Endothelial cell of umbilical vein (primary cell): ENCODE results near the gene STRN. TPM values are rescaled to one million over a fixed set of nuclear protein-coding genes. Genes with fewer than 3 reads are reported as not detected.
"Not testable (repeated sequence)": the region's sequence is repeated elsewhere in the genome, so short reads cannot be mapped to it uniquely, and the experiment has no call there.

ENCODE experiments used
- BruUV-seq: library from RNA; stranded (reverse); fragments of 400-500 nt; replicated peaks from 2 replicates; lab custom pipeline; 2021; lab: Mats Ljungman, UMichigan
- CTCF ChIA-PET: fragments of 300-600, 350-600 bp; sonication (Branson Sonifier 250); formaldehyde crosslinking; loops from one replicate; lab custom pipeline; 2021; ENCODE audit warnings: antibody characterized with exemption, inconsistent platforms; lab: Charles Lee
- POLR2A ChIA-PET: fragments of 300-600, 350-600 bp; sonication (Branson Sonifier 250); formaldehyde crosslinking; loops from one replicate; lab custom pipeline; 2021; ENCODE audit warnings: antibody characterized with exemption, inconsistent platforms; lab: Charles Lee
- DNase-seq: peaks from one replicate; pipeline ENCODE4 v3.0.0-alpha.2; 2011; ENCODE audit warnings: low read depth, low spot score
- FAIRE-seq: peaks from 2 replicates; lab custom pipeline; 2011; peaks lifted over from hg19 to GRCh38; lab: Jason Lieb, UNC
- H2AFZ ChIP-seq: 2 replicates; pipeline ENCODE4 v1.6.0; 2012; ENCODE audit warnings: low read depth, low read length, control low read depth, inconsistent platforms
- H3K27ac ChIP-seq: 2 replicates; pipeline ENCODE4 v1.5.1; 2011; ENCODE audit warnings: low read depth, mild to moderate bottlenecking, control low read depth, low read length, moderate library complexity; ENCODE audit not compliant: insufficient read depth
- H3K27me3 ChIP-seq, 2 experiments: 2 replicates each; pipeline versions ENCODE4 v1.6.0 to v1.6.1; 2011; ENCODE audit warnings: low read length in 2 of 2, mixed read lengths in 1 of 2; ENCODE audit not compliant: control insufficient read depth in 2 of 2, insufficient read depth in 2 of 2
- H3K36me3 ChIP-seq, 2 experiments: 2 replicates in 1 of 2; 3 replicates in 1 of 2; pipeline ENCODE4 v1.5.1; 2011; ENCODE audit warnings: low read length in 2 of 2, mild to moderate bottlenecking in 1 of 2, moderate library complexity in 1 of 2; ENCODE audit not compliant: control insufficient read depth in 2 of 2, insufficient read depth in 2 of 2; ENCODE audit errors: extremely low read depth in 1 of 2
- H3K4me1 ChIP-seq: 3 replicates; pipeline ENCODE4 v1.5.1; 2011; ENCODE audit warnings: mild to moderate bottlenecking, low read length; ENCODE audit not compliant: control insufficient read depth, insufficient read depth; ENCODE audit errors: extremely low read depth
- H3K4me2 ChIP-seq: 2 replicates; pipeline ENCODE4 v1.6.1; 2011; ENCODE audit warnings: low read length, control low read depth, mixed read lengths; ENCODE audit not compliant: insufficient read depth
- H3K4me3 ChIP-seq, 3 experiments: fragments of 200-600 bp in 1 of 3; sonication (generic), shearing (Covaris generic) in 1 of 3; replicated peaks in 1 of 3; 2 replicates each; pipeline ENCODE4 v1.5.1; 2011 to 2016; ENCODE audit warnings: control low read depth in 3 of 3, low read length in 3 of 3, mild to moderate bottlenecking in 2 of 3, inconsistent platforms in 1 of 3, low read depth in 1 of 3, moderate library complexity in 1 of 3; ENCODE audit not compliant: insufficient read depth in 1 of 3
- H3K79me2 ChIP-seq: 2 replicates; pipeline ENCODE4 v1.6.0; 2012; ENCODE audit warnings: low read length, inconsistent platforms; ENCODE audit not compliant: control insufficient read depth, insufficient read depth
- H3K9ac ChIP-seq: replicated peaks from 2 replicates; pipeline ENCODE3; 2011; ENCODE audit warnings: low read length, control low read depth; ENCODE audit not compliant: insufficient read depth; ENCODE audit errors: extremely low read depth
- H3K9me1 ChIP-seq: replicated peaks from 3 replicates; pipeline ENCODE4 v1.6.0; 2011; ENCODE audit warnings: mild to moderate bottlenecking, low read length; ENCODE audit not compliant: control insufficient read depth, insufficient read depth; ENCODE audit errors: extremely low read depth
- H3K9me3 ChIP-seq: replicated peaks from 2 replicates; pipeline ENCODE4 v1.5.1; 2012; ENCODE audit warnings: low read length, inconsistent platforms; ENCODE audit not compliant: control insufficient read depth, insufficient read depth
- H4K20me1 ChIP-seq: replicated peaks from 2 replicates; pipeline ENCODE3; 2011; ENCODE audit warnings: mild to moderate bottlenecking, low read length; ENCODE audit not compliant: control insufficient read depth, insufficient read depth; ENCODE audit errors: extremely low read depth
- CTCF ChIP-seq, 2 donors: IDR thresholded peaks; 1 replicate in 1 of 2; 2 replicates in 1 of 2; pipeline ENCODE4 v1.5.1; 2011; ENCODE audit warnings: low read length in 2 of 2, mild to moderate bottlenecking in 2 of 2, moderate library complexity in 2 of 2, control low read depth in 1 of 2, inconsistent platforms in 1 of 2, low read depth in 1 of 2; ENCODE audit not compliant: insufficient read depth in 1 of 2; ENCODE audit errors: extremely low read depth in 1 of 2
- EZH2 ChIP-seq: IDR thresholded peaks from 2 replicates; pipeline ENCODE4 v1.6.1; 2012; ENCODE audit warnings: borderline replicate concordance, low read depth, mild to moderate bottlenecking, moderate library complexity, low read length, inconsistent platforms; ENCODE audit not compliant: severe bottlenecking
- JUN ChIP-seq: IDR thresholded peaks from 2 replicates; pipeline ENCODE4 v1.6.1; 2011; ENCODE audit warnings: borderline replicate concordance, low read depth; ENCODE audit not compliant: insufficient read length, insufficient read depth
- MAX ChIP-seq: IDR thresholded peaks from 2 replicates; pipeline ENCODE4 v1.6.1; 2011; ENCODE audit not compliant: insufficient read depth, insufficient read length
- MYC ChIP-seq: IDR thresholded peaks from one replicate; pipeline ENCODE4 v1.6.1; 2011; ENCODE audit warnings: mild to moderate bottlenecking, low read depth, low read length
- POLR2A ChIP-seq: IDR thresholded peaks from 2 replicates; pipeline ENCODE4 v1.6.1; 2012; ENCODE audit warnings: low read depth, mild to moderate bottlenecking, control low read depth, low read length
- POLR2AphosphoS5 ChIP-seq: IDR thresholded peaks from 2 replicates; pipeline ENCODE4 v1.6.1; 2012; ENCODE audit warnings: low read depth, mild to moderate bottlenecking, control low read depth, low read length, moderate library complexity; ENCODE audit not compliant: insufficient read depth
- dilution Hi-C: fragments of 300-500 bp; cut with MboI; formaldehyde crosslinking; loops from one replicate; pipeline ENCODE4 v1.15.0; 2019; ENCODE audit warnings: low sequenced_read_pairs; ENCODE audit not compliant: extremely low pct_ligation_motif_present
- intact Hi-C: fragments of 100-400 bp; cut with micrococcal nuclease; formaldehyde crosslinking; loops from one replicate; pipeline ENCODE4 v1.10.0; 2022
- polyA plus RNA-seq, 4 experiments: library from polyadenylated mRNA; depleted of rRNA in 3 of 4; stranded (reverse) in 3 of 4; unstranded in 1 of 4; fragments of >200 nt; gene quantifications; 2 replicates each; pipeline versions ENCODE4 v1.2.1 to v1.2.3, GENCODE V29; 2011 to 2012; ENCODE audit warnings: missing spikeins in 1 of 4
- total RNA-seq: library from RNA; stranded (reverse); gene quantifications from 2 replicates; pipeline ENCODE4 v1.2.3, GENCODE V29; 2021

STRN gene
- total and polyA plus RNA-seq, 2 donors (not counting 3 experiments of a cell fraction or from before 2014, with no cell fraction given) = 6.7 to 33.4 TPM

GRCh38 chr2:36949845-36950244 lies 16.5 kb downstream of the STRN start:
- peaks cover 49% of the 10 kb centered on the region for H3K79me2 ChIP-seq
- no TSS peak for BruUV-seq
- ChIA-PET CTCF (interaction anchor here (1.2 kb wide), 2 partner anchors 17 to 20 kb away, joined by 3 to 4 read pairs; partner anchors contain the start of gene STRN), POLR2A (no interaction called here)
- intact Hi-C loops (no loop called here), dilution Hi-C loops (no loop called here)
- no peak overlapping the region for H3K4me3 ChIP-seq
- H3K9me3 ChIP-seq = no peaks in the 10 kb centered on the region
- no peaks in the 10 kb centered on the region for H3K9me1 ChIP-seq
- no peaks in the 10 kb centered on the region for H4K20me1 ChIP-seq
- FAIRE-seq = no peak
- no peak overlapping the region for H3K9ac ChIP-seq
- H3K27me3 ChIP-seq = no peaks in the 10 kb centered on the region
- TF ChIP-seq CTCF (IDR thresholded peaks at IDR 0.05; ENCODE audit: extremely low read depth in 1 of 2, insufficient read depth in 1 of 2, low read depth in 1 of 2, low read length in 2 of 2) = no peak
- no peak for TF ChIP-seq JUN
- no peak for TF ChIP-seq MAX
- TF ChIP-seq MYC = no peak
- no peak for TF ChIP-seq POLR2A
- no peak for TF ChIP-seq POLR2AphosphoS5
- no peak for TF ChIP-seq EZH2
- peaks cover 24% of the 10 kb centered on the region for H3K4me1 ChIP-seq
- DNase-seq = no peak
- H3K36me3 ChIP-seq = no peaks in the 10 kb centered on the region
- no peak overlapping the region for H3K27ac ChIP-seq
- H2AFZ ChIP-seq = no peak overlapping the region
- H3K4me2 ChIP-seq = no peak overlapping the region

- H3K4me2 ChIP-seq, FAIRE-seq, H4K20me1 ChIP-seq, H3K27me3 ChIP-seq, dilution Hi-C loops, H3K4me3 ChIP-seq, H3K9ac ChIP-seq, POLR2A ChIA-PET, BruUV-seq, H3K36me3 ChIP-seq, H2AFZ ChIP-seq, H3K9me3 ChIP-seq, H3K4me1 ChIP-seq, intact Hi-C loops, H3K27ac ChIP-seq, H3K9me1 ChIP-seq, DNase-seq: not testable (repeated sequence)
- H3K79me2 ChIP-seq = peaks cover 31% of the 10 kb centered on the region
- CTCF ChIA-PET = interaction anchor here (2.0 kb wide), 1 partner anchor 9 kb away, joined by 4 read pairs; no protein-coding TSS in a partner anchor
These were observed 21.1 kb downstream of the STRN start for GRCh38 chr2:36945240-36945639.
